Lower leg skin (tissue), 3 donors: ENCODE data around the gene GUCA1A.
"Not testable (repeated sequence)": the region's sequence is repeated elsewhere in the genome, so short reads cannot be mapped to it uniquely, and the experiment has no call there.

ENCODE experiments used
- CTCF ChIP-seq, 3 donors: fragments of 450-650 bp; IDR thresholded peaks; one replicate each; pipeline ENCODE4 v1.5.1; 2016; ENCODE audit warnings: antibody characterized with exemption in 3 of 3, mild to moderate bottlenecking in 3 of 3, moderate library complexity in 2 of 3
- POLR2A ChIP-seq, 2 donors: fragments of 450-650 bp; IDR thresholded peaks; one replicate each; pipeline ENCODE4 v1.6.1; 2016 to 2017; ENCODE audit warnings: antibody characterized with exemption in 2 of 2, mild to moderate bottlenecking in 1 of 2, moderate library complexity in 1 of 2

- not testable (repeated sequence) for TF ChIP-seq CTCF, POLR2A (IDR thresholded peaks at IDR 0.05)
Measured at GRCh38 chr6:42192385-42192784, 19.2 kb downstream of the GUCA1A start.
